Brain pericyte (primary cell): ENCODE measurements around the gene CEP85L.
"Not testable (repeated sequence)": the region's sequence is repeated elsewhere in the genome, so short reads cannot be mapped to it uniquely, and the experiment has no call there.

ENCODE experiments used
- DNase-seq: peaks from one replicate; pipeline ENCODE4 v3.0.0-alpha.2; 2012; ENCODE audit warnings: low read depth, low spot score

The CEP85L gene

GRCh38 chr6:118500130-118501015 is 151.0 kb downstream of the CEP85L start:
- no peak for DNase-seq

- no peak for DNase-seq
These were observed 155.7 kb downstream of the CEP85L start for GRCh38 chr6:118495485-118496280.

GRCh38 chr6:118494091-118494490 is 157.3 kb downstream of the CEP85L start:
- no peak for DNase-seq

GRCh38 chr6:118489990-118490389 is 161.4 kb downstream of the CEP85L start:
- DNase-seq = no peak

- no peak for DNase-seq
These were observed 162.8 kb downstream of the CEP85L start for GRCh38 chr6:118488631-118489030.

- no peak for DNase-seq
These were observed 165.5 kb downstream of the CEP85L start for GRCh38 chr6:118485601-118486550.

- no peak for DNase-seq
These were observed 174.8 kb downstream of the CEP85L start for GRCh38 chr6:118476551-118476950.

- no peak for DNase-seq
These were observed 178.1 kb downstream of the CEP85L start for GRCh38 chr6:118473266-118473665.

GRCh38 chr6:118469468-118469867 is 181.9 kb downstream of the CEP85L start:
- no peak for DNase-seq

- peak; percentile 11 for DNase-seq
These were observed 182.5 kb downstream of the CEP85L start for GRCh38 chr6:118468682-118469465.

- no peak for DNase-seq
These were observed 184.2 kb downstream of the CEP85L start for GRCh38 chr6:118467181-118467580.

- DNase-seq = no peak
These were observed 186.8 kb downstream of the CEP85L start for GRCh38 chr6:118464620-118465019.

- DNase-seq = no peak
These were observed 190.4 kb downstream of the CEP85L start for GRCh38 chr6:118460958-118461470.

- no peak for DNase-seq
These were observed 194.4 kb downstream of the CEP85L start for GRCh38 chr6:118456982-118457381.

GRCh38 chr6:118451839-118452238 is 199.6 kb downstream of the CEP85L start:
- no peak for DNase-seq

GRCh38 chr6:118444796-118445195 is 206.6 kb downstream of the CEP85L start:
- no peak for DNase-seq

- DNase-seq = no peak
These were observed 214.9 kb downstream of the CEP85L start for GRCh38 chr6:118436482-118436881.

- not testable (repeated sequence) for DNase-seq
These were observed 217.2 kb downstream of the CEP85L start for GRCh38 chr6:118434147-118434546.

GRCh38 chr6:118421312-118421711 is 230.1 kb downstream of the CEP85L start:
- not testable (repeated sequence) for DNase-seq
